ENCODE results near the gene BCS1L. TPM values are rescaled to one million over a fixed set of nuclear protein-coding genes. Genes with fewer than 3 reads are reported as not detected.

BCS1L gene, protein sequence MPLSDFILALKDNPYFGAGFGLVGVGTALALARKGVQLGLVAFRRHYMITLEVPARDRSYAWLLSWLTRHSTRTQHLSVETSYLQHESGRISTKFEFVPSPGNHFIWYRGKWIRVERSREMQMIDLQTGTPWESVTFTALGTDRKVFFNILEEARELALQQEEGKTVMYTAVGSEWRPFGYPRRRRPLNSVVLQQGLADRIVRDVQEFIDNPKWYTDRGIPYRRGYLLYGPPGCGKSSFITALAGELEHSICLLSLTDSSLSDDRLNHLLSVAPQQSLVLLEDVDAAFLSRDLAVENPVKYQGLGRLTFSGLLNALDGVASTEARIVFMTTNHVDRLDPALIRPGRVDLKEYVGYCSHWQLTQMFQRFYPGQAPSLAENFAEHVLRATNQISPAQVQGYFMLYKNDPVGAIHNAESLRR
- total RNA-seq, result 10 to 100 TPM; 57.1 to 64.5 TPM

- Mint-ChIP-seq H3K4me1 (ENCODE audit: low read depth) (peaks cover 26% of the 10 kb centered on the region), H3K27me3 (no peaks in the 10 kb centered on the region), H3K27ac (peak within 1 kb of the TSS; percentile 80), H3K9me3 (no peaks in the 10 kb centered on the region), H3K36me3 (peaks cover 43% of the 10 kb centered on the region), H3K4me3 (peak within 1 kb of the TSS; percentile 93)
- POLR2A ChIA-PET, result interaction anchor here (0.7 to 4.0 kb wide), 13 partner anchors 9 to 389 kb away, joined by 3 to 50 read pairs (median 4); partner anchors contain the start of genes AAMP, PNKD, RNF25 and STK36
- intact Hi-C loops (cut with micrococcal nuclease), result loop anchor here (1.0 to 10.0 kb wide), 9 partner anchors 12 to 620 kb away; partner anchors contain the start of genes CNOT9, DNAJB2, TTLL4 and TUBA4A
- CTCF ChIA-PET, result interaction anchor here (0.7 to 3.4 kb wide), 20 partner anchors 10 to 495 kb away, joined by 3 to 39 read pairs (median 4); partner anchors contain the start of genes CTDSP1, RNF25, STK36 and TTLL4
- DNase-seq, result peak; percentile 98
Observed at GRCh38 chr2:218659258-218659987, at the start of gene BCS1L, which contains the start of gene ZNF142. Gene BCS1L (plus strand): TSS chr2:218659683. CDS start chr2:218660988, 1,305 bp downstream. Gene ZNF142 (minus strand): TSS chr2:218659623. CDS start chr2:218656429, 3,194 bp downstream.

DNA sequence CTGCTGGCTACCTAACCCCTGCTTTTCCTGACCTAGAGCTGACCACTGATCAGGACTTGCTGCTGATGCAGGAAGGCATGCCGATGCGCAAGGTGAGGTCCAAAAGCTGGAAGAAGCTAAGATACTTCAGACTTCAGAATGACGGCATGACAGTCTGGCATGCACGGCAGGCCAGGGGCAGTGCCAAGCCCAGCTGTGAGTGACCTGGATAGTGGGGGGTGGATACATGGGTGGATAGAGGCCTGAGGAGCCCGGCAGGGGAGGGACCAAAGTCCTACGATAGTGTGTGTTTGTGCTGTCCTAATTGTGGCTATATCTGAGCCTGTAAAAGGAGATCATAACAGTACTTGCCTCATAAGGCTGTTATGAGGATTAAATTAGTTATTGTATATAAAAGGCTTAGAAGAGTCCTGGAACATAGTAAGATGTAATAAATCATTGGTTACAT is 43.6 kb upstream of the BCS1L start:
- CTCF ChIA-PET, result no interaction called here
- no peak overlapping the region for H3K4me3 Mint-ChIP-seq
- H3K4me1 Mint-ChIP-seq (ENCODE audit: low read depth), result no peaks in the 10 kb centered on the region
- no peaks in the 10 kb centered on the region for H3K27me3 Mint-ChIP-seq
- H3K27ac Mint-ChIP-seq, result no peak overlapping the region
- no peak for DNase-seq
- H3K36me3 Mint-ChIP-seq, result no peaks in the 10 kb centered on the region
- intact Hi-C loops (cut with micrococcal nuclease), result no loop called here
- no peaks in the 10 kb centered on the region for H3K9me3 Mint-ChIP-seq
- POLR2A ChIA-PET, result interaction anchor here (1.3 kb wide), 1 partner anchor 42 kb away, joined by 6 read pairs; no protein-coding TSS in a partner anchor

DNA sequence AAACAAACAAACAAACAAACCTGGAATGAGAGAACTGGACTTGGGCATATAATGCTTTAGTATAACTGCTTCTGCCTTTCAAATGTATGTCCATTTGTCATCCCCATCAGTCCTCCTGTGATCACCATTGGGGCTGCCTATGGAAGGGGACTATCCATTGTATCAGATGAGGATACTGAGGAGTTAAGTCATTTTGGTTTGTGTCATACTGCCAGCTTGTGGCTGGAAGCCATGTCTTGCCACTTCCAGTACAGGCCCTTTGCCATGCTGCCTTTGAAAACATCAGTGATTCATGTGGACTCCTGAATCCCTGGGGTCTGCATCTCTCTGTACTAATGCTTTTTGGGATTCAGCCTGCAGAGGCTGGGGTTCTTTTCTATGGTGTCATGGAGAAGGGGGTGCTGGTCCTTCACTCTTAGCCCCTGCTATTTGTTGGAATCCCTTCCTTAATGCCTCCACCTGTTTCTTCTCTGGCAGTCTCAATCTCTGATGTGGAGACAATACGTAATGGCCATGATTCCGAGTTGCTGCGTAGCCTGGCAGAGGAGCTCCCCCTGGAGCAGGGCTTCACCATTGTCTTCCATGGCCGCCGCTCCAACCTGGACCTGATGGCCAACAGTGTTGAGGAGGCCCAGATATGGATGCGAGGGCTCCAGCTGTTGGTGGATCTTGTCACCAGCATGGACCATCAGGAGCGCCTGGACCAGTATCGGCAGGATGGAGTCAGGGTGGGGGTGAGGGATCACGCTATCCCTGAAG is 41.2 kb upstream of the BCS1L start:
- no peak overlapping the region for H3K4me3 Mint-ChIP-seq
- intact Hi-C loops (cut with micrococcal nuclease), result no loop called here
- H3K36me3 Mint-ChIP-seq, result no peaks in the 10 kb centered on the region
- H3K9me3 Mint-ChIP-seq, result no peaks in the 10 kb centered on the region
- POLR2A ChIA-PET, result no interaction called here
- CTCF ChIA-PET, result no interaction called here
- H3K27me3 Mint-ChIP-seq, result no peaks in the 10 kb centered on the region
- H3K27ac Mint-ChIP-seq, result no peak overlapping the region
- H3K4me1 Mint-ChIP-seq (ENCODE audit: low read depth), result no peaks in the 10 kb centered on the region
- DNase-seq, result no peak

- DNase-seq, result no peak
- Mint-ChIP-seq H3K27me3 (no peaks in the 10 kb centered on the region), H3K4me1 (ENCODE audit: low read depth) (no peaks in the 10 kb centered on the region), H3K27ac (no peak overlapping the region), H3K36me3 (no peaks in the 10 kb centered on the region), H3K9me3 (no peaks in the 10 kb centered on the region), H3K4me3 (no peak overlapping the region)
- intact Hi-C loops (cut with micrococcal nuclease), result no loop called here
- POLR2A ChIA-PET, result no interaction called here
- CTCF ChIA-PET, result no interaction called here
Observed at GRCh38 chr2:218621007-218621406, 38.5 kb upstream of the BCS1L start.

GRCh38 chr2:218622606-218623365 is 36.7 kb upstream of the BCS1L start:
- no peaks in the 10 kb centered on the region for H3K9me3 Mint-ChIP-seq
- ChIA-PET CTCF (no interaction called here), POLR2A (no interaction called here)
- H3K27me3 Mint-ChIP-seq, result no peaks in the 10 kb centered on the region
- H3K4me3 Mint-ChIP-seq, result no peak overlapping the region
- no peak overlapping the region for H3K27ac Mint-ChIP-seq
- intact Hi-C loops (cut with micrococcal nuclease), result no loop called here
- no peak for DNase-seq
- H3K4me1 Mint-ChIP-seq (ENCODE audit: low read depth), result no peaks in the 10 kb centered on the region
- H3K36me3 Mint-ChIP-seq, result no peaks in the 10 kb centered on the region

DNA sequence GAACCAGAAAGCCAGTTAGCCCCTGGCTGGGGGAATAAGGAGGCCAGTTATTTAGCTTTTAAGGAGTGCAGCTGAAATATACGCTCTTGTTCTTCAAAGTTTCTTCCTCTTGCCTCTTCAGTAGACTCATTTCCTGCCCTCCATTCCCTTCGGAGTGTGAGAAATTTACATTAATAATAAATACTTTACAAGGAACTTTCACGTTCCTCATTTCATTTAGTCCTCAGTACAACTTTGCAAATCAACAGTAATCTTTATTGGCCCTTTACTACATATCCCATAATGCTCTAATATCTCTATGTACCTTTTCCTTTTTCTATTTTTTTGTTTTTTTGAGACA is 36.1 kb upstream of the BCS1L start:
- intact Hi-C loops (cut with micrococcal nuclease), result no loop called here
- Mint-ChIP-seq H3K27me3 (no peaks in the 10 kb centered on the region), H3K9me3 (no peaks in the 10 kb centered on the region), H3K4me3 (no peak overlapping the region), H3K27ac (no peak overlapping the region), H3K4me1 (ENCODE audit: low read depth) (no peaks in the 10 kb centered on the region), H3K36me3 (no peaks in the 10 kb centered on the region)
- CTCF ChIA-PET, result no interaction called here
- POLR2A ChIA-PET, result no interaction called here
- DNase-seq, result no peak

DNA sequence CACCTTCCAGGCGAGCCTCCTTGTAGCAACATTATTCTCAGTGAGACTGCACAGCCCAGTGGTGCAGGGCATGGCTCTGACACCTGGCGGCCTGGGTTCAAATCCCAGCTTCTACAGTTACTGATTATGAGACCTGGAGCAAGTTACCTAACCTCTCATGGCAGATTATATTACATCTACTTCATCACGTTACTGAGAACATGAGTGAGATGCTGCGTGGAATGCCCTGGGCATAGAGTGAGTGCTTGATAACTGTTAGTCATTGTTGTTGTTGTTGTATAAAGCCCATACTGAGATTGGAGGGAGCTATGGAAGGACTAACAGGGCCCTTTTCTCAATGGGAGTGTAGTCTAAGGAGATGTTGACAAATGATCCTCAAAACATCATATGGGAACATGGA is 33.1 kb upstream of the BCS1L start:
- no peak for DNase-seq
- Mint-ChIP-seq H3K4me1 (ENCODE audit: low read depth) (no peaks in the 10 kb centered on the region), H3K4me3 (no peak overlapping the region), H3K36me3 (no peaks in the 10 kb centered on the region), H3K9me3 (no peaks in the 10 kb centered on the region), H3K27ac (no peak overlapping the region), H3K27me3 (no peaks in the 10 kb centered on the region)
- CTCF ChIA-PET, result no interaction called here
- intact Hi-C loops (cut with micrococcal nuclease), result no loop called here
- POLR2A ChIA-PET, result no interaction called here

GRCh38 chr2:218627939-218628338 is 31.5 kb upstream of the BCS1L start:
- intact Hi-C loops (cut with micrococcal nuclease), result no loop called here
- no peaks in the 10 kb centered on the region for H3K9me3 Mint-ChIP-seq
- no peak for DNase-seq
- H3K27ac Mint-ChIP-seq, result no peak overlapping the region
- ChIA-PET POLR2A (no interaction called here), CTCF (interaction anchor here (1.6 kb wide), 1 partner anchor 220 kb away, joined by 5 read pairs; no protein-coding TSS in a partner anchor)
- H3K36me3 Mint-ChIP-seq, result no peaks in the 10 kb centered on the region
- H3K4me1 Mint-ChIP-seq (ENCODE audit: low read depth), result no peaks in the 10 kb centered on the region
- no peak overlapping the region for H3K4me3 Mint-ChIP-seq
- H3K27me3 Mint-ChIP-seq, result no peaks in the 10 kb centered on the region

DNA sequence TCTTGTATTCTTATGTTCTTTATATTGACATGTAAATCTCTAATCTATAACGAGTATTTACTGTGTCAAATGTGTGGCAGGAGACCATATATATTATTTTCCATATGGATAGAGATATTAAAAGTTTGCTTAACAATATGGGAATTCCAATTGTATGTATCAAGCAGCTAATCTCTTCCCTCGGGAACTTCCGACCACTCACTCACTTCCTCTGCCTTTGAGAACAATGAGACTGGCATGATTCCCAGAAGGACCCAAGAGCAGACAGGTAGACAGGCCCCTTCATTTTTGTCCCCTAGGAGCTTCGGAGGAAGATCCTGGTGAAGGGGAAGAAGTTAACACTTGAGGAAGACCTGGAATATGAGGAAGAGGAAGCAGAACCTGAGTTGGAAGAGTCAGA is 27.6 kb upstream of the BCS1L start:
- Mint-ChIP-seq H3K9me3 (no peaks in the 10 kb centered on the region), H3K27me3 (no peaks in the 10 kb centered on the region), H3K27ac (no peak overlapping the region), H3K4me3 (no peak overlapping the region), H3K4me1 (ENCODE audit: low read depth) (no peaks in the 10 kb centered on the region), H3K36me3 (peaks cover 19% of the 10 kb centered on the region)
- DNase-seq, result no peak
- intact Hi-C loops (cut with micrococcal nuclease), result no loop called here
- POLR2A ChIA-PET, result no interaction called here
- CTCF ChIA-PET, result no interaction called here

DNA sequence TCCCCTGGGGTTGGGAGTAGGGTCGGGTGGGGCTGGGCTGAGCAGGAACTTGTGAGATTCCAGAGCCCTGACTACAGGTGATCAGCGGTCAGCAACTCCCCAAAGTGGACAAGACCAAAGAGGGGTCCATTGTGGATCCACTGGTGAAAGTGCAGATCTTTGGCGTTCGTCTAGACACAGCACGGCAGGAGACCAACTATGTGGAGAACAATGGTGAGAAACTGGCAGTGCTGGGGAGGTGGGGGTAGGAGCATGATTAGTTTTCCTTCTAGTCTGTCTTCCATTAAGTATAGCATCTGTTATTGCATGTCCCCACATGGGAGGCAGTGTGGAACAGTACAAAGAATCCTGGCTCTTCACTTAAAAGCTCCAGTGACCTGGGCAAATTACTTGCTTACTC is 23.8 kb upstream of the BCS1L start:
- Mint-ChIP-seq H3K27ac (no peak overlapping the region), H3K9me3 (no peaks in the 10 kb centered on the region), H3K4me3 (no peak overlapping the region), H3K4me1 (ENCODE audit: low read depth) (no peaks in the 10 kb centered on the region), H3K27me3 (no peaks in the 10 kb centered on the region), H3K36me3 (peaks cover 35% of the 10 kb centered on the region)
- POLR2A ChIA-PET, result no interaction called here
- CTCF ChIA-PET, result no interaction called here
- intact Hi-C loops (cut with micrococcal nuclease), result no loop called here
- DNase-seq, result no peak

GRCh38 chr2:218638372-218638771 is 21.1 kb upstream of the BCS1L start:
- no peaks in the 10 kb centered on the region for H3K27me3 Mint-ChIP-seq
- H3K4me1 Mint-ChIP-seq (ENCODE audit: low read depth), result no peaks in the 10 kb centered on the region
- no peak overlapping the region for H3K4me3 Mint-ChIP-seq
- ChIA-PET CTCF (no interaction called here), POLR2A (no interaction called here)
- no peaks in the 10 kb centered on the region for H3K9me3 Mint-ChIP-seq
- intact Hi-C loops (cut with micrococcal nuclease), result no loop called here
- DNase-seq, result no peak
- H3K27ac Mint-ChIP-seq, result no peak overlapping the region
- peaks cover 43% of the 10 kb centered on the region for H3K36me3 Mint-ChIP-seq

Data from activated CD4-positive, alpha-beta memory T cell treated with anti-CD3 and anti-CD28 coated beads for 36 hours (primary cell).